Measurements from ENCODE around the gene MALRD1.
A peak's percentile ranks its signal among the peaks of the same experiment; 100 is the strongest.

MALRD1 gene

DNA sequence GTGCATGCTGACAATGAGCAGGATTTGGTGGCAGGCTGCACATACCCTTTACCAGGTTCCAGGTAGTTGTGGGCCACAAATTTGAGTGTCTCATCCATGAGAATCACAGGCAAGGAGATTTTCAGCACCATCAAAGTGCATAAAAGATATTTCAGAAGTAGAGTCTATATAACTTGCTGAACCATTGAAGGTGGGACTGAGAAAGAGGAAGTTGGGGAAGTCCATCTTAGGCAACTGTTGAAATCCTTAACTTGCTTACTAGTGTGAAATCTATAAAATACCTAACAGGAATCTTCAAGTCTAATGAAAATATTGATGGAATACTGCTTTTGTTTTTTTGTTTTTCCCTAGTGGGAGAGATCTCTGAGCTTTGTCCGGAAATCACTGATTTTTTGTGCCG lies 442.6 kb downstream of the MALRD1 start:
- no peak for DNase-seq (ENCODE audit: low read depth)
- H3K4me3 ChIP-seq (ENCODE audit: control insufficient read depth, low read depth, low read length), result no peak overlapping the region
- TF ChIP-seq, protein P1, sequence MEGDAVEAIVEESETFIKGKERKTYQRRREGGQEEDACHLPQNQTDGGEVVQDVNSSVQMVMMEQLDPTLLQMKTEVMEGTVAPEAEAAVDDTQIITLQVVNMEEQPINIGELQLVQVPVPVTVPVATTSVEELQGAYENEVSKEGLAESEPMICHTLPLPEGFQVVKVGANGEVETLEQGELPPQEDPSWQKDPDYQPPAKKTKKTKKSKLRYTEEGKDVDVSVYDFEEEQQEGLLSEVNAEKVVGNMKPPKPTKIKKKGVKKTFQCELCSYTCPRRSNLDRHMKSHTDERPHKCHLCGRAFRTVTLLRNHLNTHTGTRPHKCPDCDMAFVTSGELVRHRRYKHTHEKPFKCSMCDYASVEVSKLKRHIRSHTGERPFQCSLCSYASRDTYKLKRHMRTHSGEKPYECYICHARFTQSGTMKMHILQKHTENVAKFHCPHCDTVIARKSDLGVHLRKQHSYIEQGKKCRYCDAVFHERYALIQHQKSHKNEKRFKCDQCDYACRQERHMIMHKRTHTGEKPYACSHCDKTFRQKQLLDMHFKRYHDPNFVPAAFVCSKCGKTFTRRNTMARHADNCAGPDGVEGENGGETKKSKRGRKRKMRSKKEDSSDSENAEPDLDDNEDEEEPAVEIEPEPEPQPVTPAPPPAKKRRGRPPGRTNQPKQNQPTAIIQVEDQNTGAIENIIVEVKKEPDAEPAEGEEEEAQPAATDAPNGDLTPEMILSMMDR (conservative IDR thresholded peaks at IDR 0.05; ENCODE audit: control insufficient read depth, insufficient read depth, low read depth, low read length), result no peak

DNA sequence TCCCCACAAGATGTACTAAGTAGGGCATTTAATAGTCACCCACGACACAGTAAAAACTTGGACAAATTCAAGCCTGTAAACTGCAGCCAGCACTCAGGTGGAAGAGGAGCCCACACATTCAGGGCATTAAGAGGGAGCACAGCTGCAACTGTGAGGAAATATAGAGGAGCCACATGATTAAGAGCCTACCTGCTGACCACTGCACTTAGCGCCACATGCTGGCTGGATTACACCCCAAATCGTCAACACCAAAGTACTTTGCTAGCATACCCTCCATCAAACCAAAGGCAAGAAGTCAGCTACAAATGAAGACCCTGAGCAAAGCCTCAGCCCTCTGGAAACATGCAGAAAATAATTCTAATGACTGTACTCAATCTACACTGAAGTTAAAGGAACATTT lies 445.3 kb downstream of the MALRD1 start:
- H3K4me3 ChIP-seq (ENCODE audit: control insufficient read depth, low read depth, low read length), result no peak overlapping the region
- TF ChIP-seq, protein P1 (conservative IDR thresholded peaks at IDR 0.05; ENCODE audit: control insufficient read depth, insufficient read depth, low read depth, low read length), result no peak
- no peak for DNase-seq (ENCODE audit: low read depth)

DNA sequence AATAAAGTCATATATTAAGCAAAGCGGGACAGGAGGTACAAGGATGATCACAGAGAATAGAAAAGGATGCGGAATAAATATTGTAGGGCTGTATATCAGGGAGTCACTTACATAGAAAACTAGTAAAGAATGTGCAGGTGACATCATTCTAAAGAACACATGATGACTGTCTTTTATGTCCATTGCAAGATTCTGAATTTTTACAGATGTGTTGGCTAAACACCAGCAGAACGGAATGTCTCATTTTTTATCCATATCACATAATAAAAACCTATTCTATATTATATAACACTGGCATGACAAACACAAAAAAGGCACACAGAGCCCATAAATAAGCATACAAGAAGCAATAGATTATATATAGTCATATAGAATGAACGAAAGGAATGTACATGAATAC lies 448.4 kb downstream of the MALRD1 start:
- DNase-seq (ENCODE audit: low read depth), result no peak
- TF ChIP-seq, protein P1 (conservative IDR thresholded peaks at IDR 0.05; ENCODE audit: control insufficient read depth, insufficient read depth, low read depth, low read length), result no peak

DNA sequence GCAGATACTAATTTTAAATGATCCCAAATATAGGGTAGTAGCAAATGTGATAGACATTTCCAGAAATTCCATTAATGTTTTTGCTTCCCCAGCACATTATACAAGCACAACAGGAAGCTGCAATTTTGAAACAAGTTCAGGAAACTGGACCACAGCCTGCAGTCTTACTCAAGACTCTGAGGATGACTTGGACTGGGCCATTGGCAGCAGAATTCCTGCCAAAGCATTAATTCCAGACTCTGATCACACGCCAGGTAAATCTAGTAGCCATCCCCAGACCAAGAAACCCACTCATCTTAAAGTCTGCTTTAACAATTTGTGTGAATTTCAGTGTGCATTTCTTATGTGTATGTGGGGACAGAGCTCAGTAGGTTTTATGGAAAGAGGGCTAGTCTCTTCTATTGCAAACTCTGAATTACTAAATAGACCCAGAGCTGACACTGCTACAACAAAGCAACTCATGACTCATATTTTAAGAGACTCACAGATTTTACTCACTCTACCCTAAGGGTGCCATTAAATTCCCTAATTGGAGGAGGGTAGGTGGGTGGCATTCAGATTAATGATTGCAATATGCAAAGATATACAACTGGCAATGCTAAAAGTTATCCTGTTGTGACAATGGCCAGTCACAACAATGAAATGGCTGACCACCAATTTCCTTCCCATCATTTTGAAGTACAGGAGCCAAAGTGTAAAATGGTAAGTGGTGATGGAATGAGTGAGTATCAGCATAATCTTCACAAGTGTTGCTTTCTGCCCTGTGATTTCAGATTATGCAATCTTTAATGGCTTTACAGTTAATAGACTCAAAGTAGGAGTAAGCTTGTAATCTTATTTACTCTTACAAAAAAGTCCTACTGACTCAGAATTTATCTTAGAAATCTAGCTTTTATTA lies 450.0 kb downstream of the MALRD1 start:
- H3K4me3 ChIP-seq (ENCODE audit: control insufficient read depth, low read depth, low read length), result no peak overlapping the region
- peak; percentile 26 for DNase-seq (ENCODE audit: low read depth)
- TF ChIP-seq, protein P1 (conservative IDR thresholded peaks at IDR 0.05; ENCODE audit: control insufficient read depth, insufficient read depth, low read depth, low read length), result no peak

More for the DNA sequence above, 448.4 kb downstream of the MALRD1 start:
- H3K4me3 ChIP-seq (ENCODE audit: control insufficient read depth, low read depth, low read length), result no peak overlapping the region

DNA sequence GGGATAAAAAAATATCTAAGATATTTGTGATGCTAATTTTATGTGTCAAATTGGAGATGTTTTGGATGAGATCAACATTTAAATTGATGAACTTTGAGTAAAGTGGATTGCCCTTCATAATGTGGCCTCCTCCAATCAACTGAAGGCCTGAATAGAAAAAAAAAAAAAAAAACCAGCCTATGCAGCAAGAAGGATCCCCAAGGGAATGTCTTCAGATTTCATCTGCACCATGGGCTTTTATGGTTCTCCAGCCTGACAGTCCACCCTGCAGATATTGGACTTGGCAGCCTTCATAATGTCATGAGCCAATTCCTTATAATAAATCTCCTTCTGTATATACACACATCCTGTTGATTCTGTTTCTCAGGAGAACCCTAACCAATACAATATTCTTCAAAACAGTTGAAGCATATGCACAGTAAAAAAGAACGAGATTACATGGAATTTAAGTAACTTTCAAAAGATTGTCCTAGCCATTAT lies 450.7 kb downstream of the MALRD1 start:
- TF ChIP-seq, protein P1 (conservative IDR thresholded peaks at IDR 0.05; ENCODE audit: control insufficient read depth, insufficient read depth, low read depth, low read length), result no peak
- no peak for DNase-seq (ENCODE audit: low read depth)
- H3K4me3 ChIP-seq (ENCODE audit: control insufficient read depth, low read depth, low read length), result no peak overlapping the region

DNA sequence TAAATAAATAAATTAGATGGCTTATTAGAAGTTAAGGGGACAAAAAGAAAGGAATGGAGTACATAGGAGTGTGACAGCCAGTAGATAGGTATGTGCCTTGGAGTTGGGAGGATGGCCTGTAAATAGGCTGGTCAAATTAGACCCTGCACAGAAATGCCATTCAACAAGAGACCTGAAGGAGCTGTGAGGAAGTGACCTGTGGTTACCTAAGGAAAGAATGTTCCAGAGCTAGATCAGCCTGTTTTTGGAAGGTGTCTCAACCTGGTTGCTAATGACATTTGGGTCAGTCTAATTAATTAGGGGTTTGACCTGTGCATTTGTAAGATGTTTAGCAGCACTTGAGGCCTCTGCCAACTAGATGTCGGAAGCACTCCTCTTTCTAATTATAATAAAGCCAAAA lies 452.4 kb downstream of the MALRD1 start:
- no peak for DNase-seq (ENCODE audit: low read depth)
- TF ChIP-seq, protein P1 (conservative IDR thresholded peaks at IDR 0.05; ENCODE audit: control insufficient read depth, insufficient read depth, low read depth, low read length), result no peak
- no peak overlapping the region for H3K4me3 ChIP-seq (ENCODE audit: control insufficient read depth, low read depth, low read length)
